GM18870 (cell line): ENCODE measurements around the gene KLHL25.
A peak's percentile ranks its signal among the peaks of the same experiment; 100 is the strongest.
"Not testable (repeated sequence)": the region's sequence is repeated elsewhere in the genome, so short reads cannot be mapped to it uniquely, and the experiment has no call there.

Experiments used
- ATAC-seq: cut with Tn5 transposase; IDR thresholded peaks from one replicate; pipeline ENCODE4 v1.9.1; 2021; ENCODE audit warnings: moderate library complexity; ENCODE audit not compliant: unreplicated experiment

Gene KLHL25

DNA sequence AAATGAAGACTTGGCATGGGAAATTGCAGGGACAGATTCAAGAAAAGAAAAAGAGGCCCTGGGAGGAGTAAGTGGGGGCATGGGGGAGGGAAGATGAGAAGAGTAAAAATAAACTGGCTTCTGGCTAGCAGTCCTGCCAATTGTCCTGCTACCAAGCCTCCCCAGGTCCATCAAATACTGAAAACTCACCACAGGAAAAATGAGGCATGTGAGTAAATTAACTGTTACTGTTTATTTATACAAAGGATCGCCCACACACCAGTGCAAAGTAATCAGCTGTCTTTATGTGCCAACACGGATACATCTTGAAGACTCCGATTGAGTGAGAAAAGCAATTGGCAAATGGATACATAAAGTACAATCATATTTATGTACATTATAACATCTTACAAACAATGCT lies 10.7 kb upstream of the KLHL25 start:
- ATAC-seq, result no peak

DNA sequence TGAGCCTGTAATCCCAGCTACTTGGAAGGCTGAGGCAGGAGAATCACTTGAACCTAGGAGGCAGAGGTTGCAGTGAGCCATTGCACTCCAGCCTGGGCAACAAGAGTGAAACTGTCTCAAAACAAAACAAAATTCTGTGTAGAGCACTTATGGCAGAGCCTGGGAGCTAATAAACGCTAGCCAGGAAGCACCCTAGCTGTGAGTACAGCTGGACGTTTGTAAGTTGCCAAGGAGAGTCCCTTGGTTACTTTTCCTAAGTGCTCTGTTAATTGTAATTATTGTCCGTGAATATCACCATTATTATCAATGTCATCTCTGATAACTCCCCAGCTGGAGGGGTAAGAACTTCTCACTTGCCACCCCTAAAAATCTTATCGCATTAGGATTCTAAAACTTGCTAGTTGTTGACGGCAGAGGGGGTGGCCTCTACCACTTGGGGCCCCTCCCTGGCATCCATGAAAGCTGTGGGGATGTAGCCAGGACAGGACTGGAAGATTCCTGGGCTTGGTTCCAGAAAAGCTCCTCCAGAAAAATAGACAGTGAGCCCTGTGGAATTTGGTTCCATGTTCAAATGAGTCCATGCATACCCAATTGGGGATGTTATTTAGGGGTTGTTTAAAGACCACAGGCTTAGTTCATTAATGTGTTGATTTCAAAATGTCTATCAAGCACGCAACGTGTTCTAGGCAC lies 9.9 kb upstream of the KLHL25 start:
- no peak for ATAC-seq

DNA sequence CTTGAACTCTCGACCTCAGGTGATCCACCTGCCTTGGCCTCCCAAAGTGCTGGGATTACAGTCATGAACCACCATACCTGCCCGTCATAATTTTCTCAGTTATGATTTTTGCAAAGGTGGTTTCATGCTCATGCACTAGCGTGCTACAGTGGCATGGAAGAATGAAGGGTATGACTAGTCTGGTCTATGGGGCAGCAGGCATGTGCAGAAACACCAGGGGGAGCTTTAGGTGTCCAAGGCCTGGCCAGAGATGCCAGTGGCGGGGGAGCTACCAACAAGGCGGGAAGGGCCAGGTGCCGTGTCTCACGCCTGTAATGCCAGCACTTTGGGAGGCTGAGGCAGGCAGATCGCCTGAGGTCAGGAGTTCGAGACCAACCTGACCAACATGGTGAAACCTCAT lies 7.9 kb upstream of the KLHL25 start:
- ATAC-seq, result not testable (repeated sequence)

DNA sequence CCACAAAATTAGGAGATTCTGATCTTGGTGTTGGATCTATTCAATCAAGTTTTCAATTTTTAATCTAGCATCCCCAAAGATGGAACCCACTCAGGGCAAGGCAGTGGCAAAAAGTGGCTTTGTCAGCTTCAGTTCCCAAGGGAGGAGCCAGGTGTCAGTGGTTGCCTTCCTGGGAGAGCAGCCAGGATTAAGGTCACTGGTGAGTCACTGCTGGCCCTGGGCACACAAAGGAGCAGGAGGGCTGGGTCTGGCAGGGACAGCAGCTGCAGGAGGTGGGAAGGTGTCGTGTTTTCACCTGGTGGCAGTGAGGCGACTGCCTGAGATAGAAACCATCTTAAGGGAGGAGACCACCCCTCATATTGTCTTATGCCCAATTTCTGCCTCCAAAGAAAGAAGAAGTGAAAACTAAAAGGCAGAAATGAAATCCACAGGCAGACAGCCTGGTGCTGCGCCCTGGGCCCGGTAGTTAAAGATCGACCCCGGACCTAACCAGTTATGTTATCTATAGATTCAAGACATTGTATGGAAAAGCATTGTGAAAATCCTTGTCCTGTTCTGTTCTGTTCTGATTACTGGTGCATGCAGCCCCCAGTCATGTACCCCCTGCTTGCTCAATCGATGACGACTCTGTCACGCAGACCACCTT lies 5.9 kb upstream of the KLHL25 start:
- ATAC-seq, result no peak

- ATAC-seq, result not testable (repeated sequence)
Measured at GRCh38 chr15:85796371-85796770, 1.6 kb upstream of the KLHL25 start.

GRCh38 chr15:85795337-85796305 lies 896 bp upstream of the KLHL25 start:
- ATAC-seq, result peak; percentile 12

DNA sequence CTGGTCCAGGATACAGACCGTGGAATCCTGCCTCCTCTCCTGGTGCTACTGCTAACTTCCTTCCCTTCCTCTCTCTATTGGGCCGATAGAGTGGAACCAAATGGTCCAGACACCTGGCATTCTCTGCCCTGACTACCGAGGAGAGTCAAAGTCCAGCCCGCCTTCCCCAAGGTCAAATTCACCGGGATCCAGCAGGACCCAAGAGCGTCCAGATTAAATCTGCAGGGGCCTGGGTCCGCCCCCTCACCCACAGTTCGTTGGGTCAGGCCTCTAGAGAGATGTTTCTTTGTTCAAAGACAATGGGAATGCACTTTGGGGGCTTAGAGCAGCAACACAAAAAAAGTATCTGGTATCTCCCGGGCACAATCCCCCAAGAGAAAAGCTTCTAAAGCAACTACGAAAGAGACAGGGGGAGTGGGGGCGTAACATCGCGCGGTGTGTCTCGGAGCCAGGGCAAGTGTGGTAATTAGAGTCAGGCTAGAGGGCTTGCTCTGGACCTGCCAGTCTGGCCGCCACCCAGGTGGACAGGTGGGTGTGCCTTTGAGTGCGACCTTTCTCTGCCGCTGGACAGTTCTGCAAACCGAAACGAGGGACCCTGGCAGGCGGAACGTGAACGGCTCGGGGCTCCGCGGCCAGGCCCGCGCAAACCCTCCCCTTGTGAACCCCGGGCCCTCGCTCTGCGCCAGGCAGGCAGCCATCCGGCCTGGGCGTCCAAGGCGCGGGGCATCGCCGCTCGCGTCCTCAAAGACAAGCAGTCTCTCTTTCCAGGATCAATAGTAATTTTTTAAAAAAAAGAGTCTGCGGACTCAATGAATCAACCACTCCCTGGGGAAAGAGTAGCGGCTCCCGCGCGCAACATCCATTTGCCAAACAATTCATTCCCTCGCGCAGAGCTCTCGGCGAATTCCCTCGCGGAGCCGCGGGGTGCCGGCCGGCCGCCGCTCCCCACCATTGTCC lies 806 bp downstream of the KLHL25 start:
- ATAC-seq, result peak; percentile 30

DNA sequence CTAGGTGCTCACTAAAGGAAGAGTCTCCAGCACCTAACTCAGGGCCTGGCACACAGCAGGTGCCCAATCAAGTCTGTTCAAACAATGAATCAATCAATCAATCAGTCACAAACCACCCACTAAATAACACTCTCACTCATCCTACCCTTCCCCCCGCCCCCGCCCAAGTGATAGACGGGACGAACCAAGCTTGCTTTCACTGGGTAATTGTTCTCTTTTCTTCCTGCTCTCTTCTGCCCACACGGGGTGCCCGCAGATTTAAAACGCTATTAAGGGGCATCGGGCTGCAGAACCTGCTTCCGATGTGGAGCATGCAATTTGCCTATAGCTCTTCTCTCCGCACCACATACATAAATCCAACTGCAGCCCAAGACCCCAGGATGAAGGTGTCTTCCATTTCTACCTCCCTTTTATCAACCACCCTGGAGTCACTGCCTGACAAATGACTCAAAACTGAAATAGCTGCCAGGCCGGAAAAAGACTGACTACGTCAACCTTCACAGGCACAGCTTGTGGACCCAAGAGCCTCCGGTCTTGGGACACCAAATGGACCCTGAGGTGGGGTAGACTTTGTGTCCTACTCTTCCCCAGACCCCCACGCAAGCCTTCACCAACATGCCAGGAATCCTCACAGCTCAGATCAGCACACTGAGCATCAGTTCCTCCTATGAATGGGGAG lies 1.7 kb downstream of the KLHL25 start:
- ATAC-seq, result no peak

DNA sequence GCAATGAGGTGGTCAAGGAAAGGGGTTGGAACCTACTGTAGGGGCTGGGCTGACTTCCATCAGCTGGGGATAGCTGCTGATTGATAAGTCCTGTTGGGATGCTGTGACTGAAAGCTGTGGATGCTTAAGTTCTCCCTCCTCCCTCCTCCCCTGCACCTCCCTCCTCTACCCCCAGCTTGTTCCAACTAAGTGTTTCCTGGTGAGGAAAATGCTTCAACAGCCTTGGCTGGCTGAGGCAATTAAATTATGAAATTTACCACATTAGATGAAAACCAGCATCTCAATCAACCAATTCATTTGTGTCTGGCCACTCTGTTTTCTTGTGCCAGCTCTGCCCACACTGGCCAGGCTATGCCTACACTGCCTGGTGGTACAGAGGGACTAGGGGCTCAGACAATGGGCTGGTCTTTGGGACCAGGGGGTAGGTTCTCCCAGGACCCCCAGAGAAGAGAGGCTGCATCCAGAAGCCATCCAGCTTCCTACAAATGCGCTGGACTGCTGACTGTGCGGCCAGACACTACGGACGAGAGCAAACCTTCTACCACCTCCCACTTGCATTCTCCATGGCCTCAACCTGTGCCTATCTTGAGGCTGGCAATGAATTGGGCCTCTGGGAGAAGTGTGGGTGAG lies 2.5 kb downstream of the KLHL25 start:
- ATAC-seq, result no peak

DNA sequence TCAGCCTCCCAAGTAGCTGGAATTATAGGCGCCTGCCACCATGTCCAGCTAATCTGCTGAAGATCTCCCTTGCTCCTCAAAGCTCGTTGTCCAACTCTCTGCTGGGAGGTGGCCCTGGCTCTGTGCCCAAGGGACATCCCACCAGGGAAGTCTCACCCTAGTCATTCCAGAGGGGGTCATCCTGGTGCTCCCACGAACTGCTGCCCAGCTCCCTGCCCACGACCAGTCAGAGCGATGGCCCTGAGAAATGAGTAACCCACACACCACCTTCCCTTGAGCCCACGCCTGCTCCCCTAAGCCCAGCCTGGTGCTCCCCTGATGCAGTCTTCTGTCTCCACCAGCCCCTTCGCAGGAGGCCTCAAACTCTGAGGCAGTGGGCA lies 5.2 kb downstream of the KLHL25 start:
- ATAC-seq, result no peak

GRCh38 chr15:85788771-85789495 lies 5.8 kb downstream of the KLHL25 start:
- no peak for ATAC-seq

- no peak for ATAC-seq
Measured at GRCh38 chr15:85786781-85787114, 8.0 kb downstream of the KLHL25 start.

DNA sequence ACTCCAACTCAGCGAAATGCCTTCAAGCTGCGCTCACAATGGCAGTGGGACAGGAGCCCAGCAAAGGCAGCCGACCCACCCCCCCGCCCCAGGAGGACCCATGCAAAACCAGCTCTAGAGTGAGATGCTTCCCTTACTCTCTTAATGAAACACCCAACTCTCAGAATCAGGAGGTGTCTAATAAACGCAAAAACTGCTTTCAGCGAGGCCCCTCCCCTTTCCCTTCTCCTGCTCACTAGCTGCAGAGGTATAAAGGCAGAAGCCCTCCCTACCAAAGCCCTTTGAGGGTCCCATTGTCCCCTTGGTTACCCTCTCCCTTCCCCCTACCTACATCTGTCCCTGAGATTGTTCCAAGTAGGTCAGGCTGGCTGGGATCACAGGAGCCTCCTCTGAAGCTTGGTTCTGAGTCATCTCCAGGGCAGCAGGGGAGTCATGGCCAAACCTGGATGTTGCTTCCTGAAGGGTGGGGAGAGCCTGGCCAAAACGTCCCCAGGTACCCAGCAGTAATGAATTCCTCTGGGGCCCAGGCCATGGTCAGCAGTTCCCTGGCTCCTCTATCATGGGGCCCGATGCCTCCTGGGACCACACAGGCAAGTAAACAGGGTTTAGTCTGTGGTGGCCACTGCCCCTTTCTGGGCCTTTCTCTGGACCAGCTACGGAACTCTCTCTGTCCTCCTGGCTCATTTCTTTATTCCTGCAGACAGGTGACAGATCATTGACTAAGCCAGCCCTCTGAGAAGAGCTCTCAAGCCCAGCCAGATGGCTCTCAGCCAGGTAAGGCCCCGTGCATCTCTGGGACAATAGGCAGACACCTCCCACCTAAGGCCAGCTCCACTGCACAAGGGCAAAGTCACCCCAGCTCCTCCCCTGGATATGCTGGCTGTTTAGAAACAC lies 8.6 kb downstream of the KLHL25 start:
- no peak for ATAC-seq

GRCh38 chr15:85782064-85782463 lies 12.7 kb downstream of the KLHL25 start:
- no peak for ATAC-seq

DNA sequence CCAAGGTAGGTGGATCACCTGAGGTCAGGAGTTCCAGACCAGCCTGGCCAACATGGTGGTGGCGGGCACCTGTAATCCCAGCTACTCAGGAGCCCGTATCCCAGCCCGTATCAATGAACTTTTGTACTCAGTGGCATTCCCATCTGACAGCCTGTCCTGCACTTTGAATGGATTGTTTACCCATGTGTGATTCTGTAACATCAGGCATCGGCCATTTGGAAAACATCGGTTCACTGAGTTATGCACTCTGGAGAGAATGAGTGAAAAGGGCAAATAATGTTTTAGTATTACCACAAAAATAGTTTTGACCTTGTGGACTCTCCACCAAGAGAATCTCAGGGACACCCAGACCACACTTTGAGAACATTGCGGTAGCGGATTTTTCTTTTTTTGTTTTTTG lies 13.6 kb downstream of the KLHL25 start:
- ATAC-seq, result no peak

DNA sequence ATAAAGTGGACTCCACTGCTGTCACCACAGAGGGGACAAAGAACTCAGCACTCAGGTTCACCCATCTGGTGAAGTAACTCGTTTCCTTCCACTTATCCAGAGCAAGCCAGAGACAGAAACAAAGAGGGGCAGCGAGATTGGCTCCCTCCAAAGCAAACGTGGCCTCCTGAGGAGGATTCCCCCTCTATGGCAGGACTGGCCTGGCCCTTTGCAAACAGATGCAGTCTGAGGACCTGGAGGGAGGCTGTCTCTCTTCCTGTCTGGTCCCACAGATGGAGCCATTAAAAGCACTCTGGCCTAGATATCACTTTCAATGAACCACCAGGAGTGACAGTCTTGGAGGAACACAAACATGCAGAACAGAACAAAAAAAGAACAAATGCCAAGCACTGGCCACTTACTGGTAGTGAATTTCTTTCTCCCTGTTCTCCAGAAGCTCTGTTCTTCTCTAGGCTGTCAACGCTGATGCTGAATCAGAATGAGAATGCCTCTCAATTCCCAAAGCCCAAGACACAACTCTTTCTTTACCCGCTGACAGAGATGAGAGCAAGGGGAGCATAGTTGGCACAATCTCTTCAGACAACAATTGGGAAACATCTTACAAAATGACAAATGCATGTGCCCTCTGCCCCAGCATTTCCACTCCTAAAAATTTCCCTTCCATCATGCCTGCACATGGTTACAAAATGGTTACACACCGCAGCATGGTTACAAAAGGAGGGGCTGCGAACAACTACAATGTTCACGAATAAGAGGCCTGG lies 14.3 kb downstream of the KLHL25 start:
- no peak for ATAC-seq

GRCh38 chr15:85779249-85779648 lies 15.5 kb downstream of the KLHL25 start:
- no peak for ATAC-seq
